Vagina (tissue), 2 donors: ENCODE data around the gene CYSLTR2.

Experiments used
- CTCF ChIP-seq, 3 experiments: fragments of 450-650 bp in 2 of 3; fragments of 200-600 bp in 1 of 3; sonication (generic) in 1 of 3; IDR thresholded peaks; one replicate each; pipeline ENCODE4 v1.5.1; 2017 to 2019; ENCODE audit warnings: antibody characterized with exemption in 3 of 3, mild to moderate bottlenecking in 2 of 3, moderate library complexity in 2 of 3
- POLR2A ChIP-seq, 2 donors: fragments of 450-650 bp; IDR thresholded peaks; one replicate each; pipeline ENCODE4 v1.6.1; 2017; ENCODE audit warnings: antibody characterized with exemption in 2 of 2, mild to moderate bottlenecking in 2 of 2, moderate library complexity in 2 of 2

- TF ChIP-seq CTCF (IDR thresholded peaks at IDR 0.05) (no peak), POLR2A (IDR thresholded peaks at IDR 0.05) (no peak)
These were observed 23.0 kb upstream of the CYSLTR2 start for GRCh38 chr13:48630773-48631172.
